Measurements from ENCODE around the gene DNAH12. TPM values are rescaled to one million over a fixed set of nuclear protein-coding genes. Genes with fewer than 3 reads are reported as not detected.
"Not testable (repeated sequence)": the region's sequence is repeated elsewhere in the genome, so short reads cannot be mapped to it uniquely, and the experiment has no call there.

The DNAH12 gene
- total RNA-seq, 1 donor from 2014 or later = 0.07 TPM

- DNase-seq (ENCODE audit: low read depth, low spot score) = not testable (repeated sequence)
Measured at GRCh38 chr3:57326498-57326897, 217.6 kb downstream of the DNAH12 start.

GRCh38 chr3:57314204-57314603, 229.9 kb downstream of the DNAH12 start:
- no peak for DNase-seq (ENCODE audit: low read depth, low spot score)

- DNase-seq (ENCODE audit: low read depth, low spot score) = no peak
Measured at GRCh38 chr3:57309769-57310360, 234.3 kb downstream of the DNAH12 start.

GRCh38 chr3:57303520-57303919, 240.6 kb downstream of the DNAH12 start:
- not testable (repeated sequence) for DNase-seq (ENCODE audit: low read depth, low spot score)

GRCh38 chr3:57298041-57298440, 246.1 kb downstream of the DNAH12 start:
- no peak for DNase-seq (ENCODE audit: low read depth, low spot score)

- no peak for DNase-seq (ENCODE audit: low read depth, low spot score)
Measured at GRCh38 chr3:57292897-57293526, 251.1 kb downstream of the DNAH12 start.

GRCh38 chr3:57292159-57292896, 251.8 kb downstream of the DNAH12 start, which contains the start of gene ASB14:
Gene ASB14, minus strand, starts transcription at chr3:57292685. Its CDS starts 652 bp downstream, at chr3:57292033.
- DNase-seq (ENCODE audit: low read depth, low spot score) = no peak

GRCh38 chr3:57288403-57288802, 255.7 kb downstream of the DNAH12 start:
- DNase-seq (ENCODE audit: low read depth, low spot score) = no peak

GRCh38 chr3:57287205-57287604, 256.9 kb downstream of the DNAH12 start:
- no peak for DNase-seq (ENCODE audit: low read depth, low spot score)

GRCh38 chr3:57283334-57283733, 260.8 kb downstream of the DNAH12 start:
- no peak for DNase-seq (ENCODE audit: low read depth, low spot score)

GRCh38 chr3:57281715-57282114, 262.4 kb downstream of the DNAH12 start:
- DNase-seq (ENCODE audit: low read depth, low spot score) = no peak

- no peak for DNase-seq (ENCODE audit: low read depth, low spot score)
Measured at GRCh38 chr3:57279685-57280084, 264.5 kb downstream of the DNAH12 start.

- DNase-seq (ENCODE audit: low read depth, low spot score) = no peak
Measured at GRCh38 chr3:57278237-57278636, 265.9 kb downstream of the DNAH12 start.

GRCh38 chr3:57275393-57275792, 268.8 kb downstream of the DNAH12 start:
- DNase-seq (ENCODE audit: low read depth, low spot score) = no peak

GRCh38 chr3:57274845-57275244, 269.3 kb downstream of the DNAH12 start:
- DNase-seq (ENCODE audit: low read depth, low spot score) = no peak

- no peak for DNase-seq (ENCODE audit: low read depth, low spot score)
Measured at GRCh38 chr3:57268416-57268815, 275.7 kb downstream of the DNAH12 start.

GRCh38 chr3:57261929-57262328, 282.2 kb downstream of the DNAH12 start:
- no peak for DNase-seq (ENCODE audit: low read depth, low spot score)

GRCh38 chr3:57261119-57261518, 283.0 kb downstream of the DNAH12 start:
- no peak for DNase-seq (ENCODE audit: low read depth, low spot score)

- DNase-seq (ENCODE audit: low read depth, low spot score) = no peak
Measured at GRCh38 chr3:57257678-57258077, 286.5 kb downstream of the DNAH12 start.

- no peak for DNase-seq (ENCODE audit: low read depth, low spot score)
Measured at GRCh38 chr3:57256844-57257243, 287.3 kb downstream of the DNAH12 start.

GRCh38 chr3:57252404-57252803, 291.7 kb downstream of the DNAH12 start:
- no peak for DNase-seq (ENCODE audit: low read depth, low spot score)

- no peak for DNase-seq (ENCODE audit: low read depth, low spot score)
Measured at GRCh38 chr3:57244946-57245345, 299.2 kb downstream of the DNAH12 start.

Measured in pulmonary artery endothelial cell (primary cell).